Suprapubic skin (tissue), 4 donors: ENCODE measurements around the gene KLC3. TPM values are rescaled to one million over a fixed set of nuclear protein-coding genes. Genes with fewer than 3 reads are reported as not detected.

Source experiments
- DNase-seq, 2 donors: peaks; one replicate each; pipeline ENCODE4 v3.0.0-alpha.2; 2019; ENCODE audit warnings: low spot score in 2 of 2
- H3K27ac ChIP-seq: fragments of 200-600 bp; sonication (generic); one replicate; pipeline ENCODE4 v1.5.1; 2019
- H3K27me3 ChIP-seq: fragments of 200-600 bp; sonication (generic); one replicate; pipeline ENCODE4 v1.5.1; 2019
- H3K36me3 ChIP-seq: fragments of 200-600 bp; sonication (generic); one replicate; pipeline ENCODE4 v1.5.1; 2019
- H3K4me1 ChIP-seq: fragments of 200-600 bp; sonication (generic); one replicate; pipeline ENCODE4 v1.5.1; 2019
- H3K4me3 ChIP-seq: fragments of 200-600 bp; sonication (generic); one replicate; pipeline ENCODE4 v1.5.1; 2019; ENCODE audit warnings: mild to moderate bottlenecking
- H3K9me3 ChIP-seq: fragments of 200-600 bp; sonication (generic); one replicate; pipeline ENCODE4 v1.5.1; 2019
- CTCF ChIP-seq, 2 donors: fragments of 200-600 bp in 1 of 2; fragments of 450-650 bp in 1 of 2; sonication (generic) in 1 of 2; IDR thresholded peaks; one replicate each; pipeline ENCODE4 v1.5.1; 2016 to 2019; ENCODE audit warnings: antibody characterized with exemption in 2 of 2, mild to moderate bottlenecking in 1 of 2, moderate library complexity in 1 of 2
- EP300 ChIP-seq: sonication (generic); formaldehyde crosslinking; IDR thresholded peaks from one replicate; pipeline ENCODE4 v1.6.1; 2017; ENCODE audit warnings: antibody characterized with exemption
- POLR2A ChIP-seq, 2 donors: fragments of 450-650 bp; IDR thresholded peaks; one replicate each; pipeline ENCODE4 v1.6.1; 2017; ENCODE audit warnings: antibody characterized with exemption in 2 of 2, mild to moderate bottlenecking in 2 of 2, moderate library complexity in 2 of 2
- POLR2AphosphoS5 ChIP-seq, 3 donors: sonication (generic); formaldehyde crosslinking; IDR thresholded peaks; one replicate each; pipeline ENCODE4 v1.6.1; 2017; ENCODE audit warnings: antibody characterized with exemption in 3 of 3
- WGBS: methylation state at CpG from one replicate; pipeline ENCODE4 v1.1.5; 2018; 5-methylcytosine and 5-hydroxymethylcytosine counted together
- total RNA-seq, 4 donors: library from RNA; depleted of rRNA; stranded (reverse); fragments of >200 nt; gene quantifications; one replicate each; pipeline ENCODE4 v1.1.0, GENCODE V29; 2016

Gene KLC3
- total RNA-seq, 4 donors from 2014 or later, result 73.4 to 132 (median 109) TPM

GRCh38 chr19:45395821-45396617 lies 55.5 kb downstream of the KLC3 start:
- TF ChIP-seq POLR2AphosphoS5 (IDR thresholded peaks at IDR 0.05) (no peak), CTCF (IDR thresholded peaks at IDR 0.05) (no peak), EP300 (no peak), POLR2A (IDR thresholded peaks at IDR 0.05) (no peak)

GRCh38 chr19:45400192-45400591 lies 59.6 kb downstream of the KLC3 start:
- Histone ChIP-seq H3K36me3 (peaks cover 11% of the 10 kb centered on the region), H3K4me3 (no peak overlapping the region), H3K4me1 (peaks cover 65% of the 10 kb centered on the region), H3K27me3 (no peaks in the 10 kb centered on the region), H3K27ac (peak overlapping the region; percentile 4), H3K9me3 (no peaks in the 10 kb centered on the region)
- peak in 1 of 2 donors; percentile 75 for DNase-seq
- TF ChIP-seq POLR2A (IDR thresholded peaks at IDR 0.05), result no peak
- no peak for TF ChIP-seq CTCF (IDR thresholded peaks at IDR 0.05)
- TF ChIP-seq POLR2AphosphoS5 (IDR thresholded peaks at IDR 0.05), result peak in 2 of 3 donors; percentile 32 to 61
- 34% methylated on average over 4 of the region's 6 CpGs for WGBS

More at GRCh38 chr19:45395821-45396617, 55.5 kb downstream of the KLC3 start:
- H3K27ac ChIP-seq, result no peak overlapping the region
- 79% methylated on average over 56 of the region's 59 CpGs for WGBS
- DNase-seq, result no peak
- H3K4me1 ChIP-seq, result peaks cover 28% of the 10 kb centered on the region
- H3K9me3 ChIP-seq, result no peaks in the 10 kb centered on the region
- no peaks in the 10 kb centered on the region for H3K27me3 ChIP-seq
- no peak overlapping the region for H3K4me3 ChIP-seq
- peaks cover 32% of the 10 kb centered on the region for H3K36me3 ChIP-seq

Other genes starting within 250 kb of the KLC3 start
- gene PPP1R37, start 247.6 kb upstream of the KLC3 start, total RNA-seq, result 10 to 100 TPM; 24.6 to 43.1 (median 33.5) TPM
- 10 to 100 TPM; 22.4 to 60.4 (median 51.1) TPM for gene NKPD1, start 179.8 kb upstream of the KLC3 start, total RNA-seq
- gene TRAPPC6A, start 162.5 kb upstream of the KLC3 start, total RNA-seq, result 10 to 100 TPM; 55.9 to 82.3 (median 71.8) TPM
- gene BLOC1S3, start 162.0 kb upstream of the KLC3 start, total RNA-seq, result 10 to 100 TPM; 15.3 to 20.1 (median 15.9) TPM
- 1 to 10 TPM in 3 of 4 donors, under 1 TPM in 1; 0.44 to 3.5 (median 1.7) TPM for gene EXOC3L2, start 95.3 kb upstream of the KLC3 start, total RNA-seq
- gene MARK4, start 89.5 kb upstream of the KLC3 start, total RNA-seq, result 10 to 100 TPM; 37.4 to 56.2 (median 49.0) TPM
- not detected for gene CKM, start 17.9 kb upstream of the KLC3 start, total RNA-seq
- 10 to 100 TPM; 10.2 to 22.3 (median 14.1) TPM for gene ERCC2, start 29.8 kb downstream of the KLC3 start, total RNA-seq
- gene PPP1R13L, start 64.3 kb downstream of the KLC3 start, total RNA-seq, result 100 to 1,000 TPM; 195 to 597 (median 280) TPM
- gene POLR1G, start 65.9 kb downstream of the KLC3 start, total RNA-seq, result 10 to 100 TPM in 2 of 4 donors, 1 to 10 TPM in 2; 4.7 to 12.2 (median 8.0) TPM
- gene ERCC1, start 83.2 kb downstream of the KLC3 start, total RNA-seq, result 100 to 1,000 TPM; 102 to 120 (median 106) TPM
- 100 to 1,000 TPM; 326 to 676 (median 518) TPM for gene FOSB, start 127.2 kb downstream of the KLC3 start, total RNA-seq
- gene RTN2, start 156.3 kb downstream of the KLC3 start, total RNA-seq, result 10 to 100 TPM in 2 of 4 donors, 1 to 10 TPM in 2; 5.4 to 12.2 (median 10.7) TPM
- 1 to 10 TPM; 2.9 to 6.3 (median 5.6) TPM for gene PPM1N, start 157.7 kb downstream of the KLC3 start, total RNA-seq
- gene VASP, start 166.7 kb downstream of the KLC3 start, total RNA-seq, result 10 to 100 TPM; 34.8 to 51.3 (median 43.6) TPM
- gene OPA3, start 244.1 kb downstream of the KLC3 start, total RNA-seq, result 10 to 100 TPM; 13.8 to 25.6 (median 22.5) TPM